Measurements from ENCODE around the gene PIGH.
"Not testable (repeated sequence)": the region's sequence is repeated elsewhere in the genome, so short reads cannot be mapped to it uniquely, and the experiment has no call there.

PIGH gene

DNA sequence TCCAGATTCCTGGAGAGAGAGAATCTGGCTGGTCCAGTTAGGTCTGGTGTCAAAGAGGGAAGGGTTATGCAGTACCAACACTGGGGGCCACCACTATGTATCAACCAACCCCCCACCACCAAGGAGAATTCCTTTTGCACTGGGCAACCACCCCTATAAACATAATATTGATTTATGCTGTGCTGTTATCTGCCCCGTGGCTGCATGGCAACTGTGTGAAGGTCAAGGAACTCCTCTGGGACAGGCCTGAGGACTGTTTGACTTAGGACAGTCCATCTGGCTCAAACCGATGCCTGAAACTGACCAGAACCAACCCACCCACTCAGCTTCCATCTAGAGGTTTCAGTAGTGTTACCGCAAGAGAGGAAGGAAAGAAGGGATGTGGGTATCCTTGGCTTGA is 46.5 kb downstream of the PIGH start:
- no peak for FAIRE-seq
- no peak for DNase-seq (ENCODE audit: low spot score)

DNA sequence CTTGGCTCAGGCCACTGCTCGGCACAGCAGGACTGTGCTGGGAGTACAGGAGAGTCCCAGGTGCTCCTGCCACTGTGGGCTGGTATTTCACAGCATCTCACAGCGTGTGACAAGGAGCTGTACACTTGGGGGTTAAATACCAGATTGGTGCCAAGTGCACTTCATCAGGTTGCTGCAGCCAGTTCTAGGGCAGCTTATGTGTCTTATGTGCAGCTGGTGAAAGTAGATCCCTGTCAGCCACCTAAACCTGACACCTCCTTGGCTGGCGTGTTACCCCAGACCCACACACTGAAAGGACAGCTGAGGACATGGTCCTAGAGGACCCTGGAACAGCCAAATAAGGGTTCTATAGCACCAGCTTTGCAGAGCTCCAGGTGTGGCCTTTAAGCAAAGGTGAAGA is 48.1 kb downstream of the PIGH start:
- no peak for FAIRE-seq
- DNase-seq (ENCODE audit: low spot score), result no peak

DNA sequence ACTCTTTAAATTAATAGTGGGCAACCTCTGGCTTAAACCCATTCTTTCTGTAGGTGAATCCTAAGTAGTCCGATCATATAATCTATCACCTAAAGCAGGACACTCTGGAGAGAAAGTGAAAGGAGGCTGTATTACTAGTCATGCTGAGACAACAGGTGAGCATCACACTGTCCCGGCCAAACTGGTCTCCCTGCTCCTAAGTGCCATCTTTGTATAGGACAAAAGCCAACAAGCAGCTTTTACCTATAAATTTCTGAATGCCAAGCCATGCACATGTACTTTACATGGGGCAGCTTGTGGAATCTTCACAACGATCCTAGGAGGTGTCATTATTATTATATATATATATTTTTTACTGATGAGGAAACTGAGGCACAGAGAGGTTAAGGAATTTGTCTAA is 48.9 kb downstream of the PIGH start:
- no peak for FAIRE-seq
- DNase-seq (ENCODE audit: low spot score), result no peak

DNA sequence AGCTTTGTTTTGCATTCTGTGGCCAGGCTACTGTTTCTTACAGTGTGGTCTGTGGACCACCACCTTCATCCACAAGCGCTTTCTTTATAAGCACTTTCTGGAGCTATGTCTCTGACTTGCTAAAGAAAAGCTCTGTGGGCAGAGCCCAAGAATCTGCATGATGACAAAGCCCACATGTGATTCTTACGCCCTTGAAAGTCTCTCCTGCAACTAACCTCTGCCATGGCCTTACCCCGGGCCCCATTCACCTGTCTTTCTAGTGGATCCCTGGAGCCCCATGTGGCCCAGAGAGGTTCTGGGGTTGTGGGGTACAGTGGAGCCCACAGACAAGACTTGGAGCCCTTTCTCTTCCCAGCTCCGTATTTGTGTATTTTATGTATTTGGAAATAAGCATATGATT is 50.3 kb downstream of the PIGH start:
- DNase-seq (ENCODE audit: low spot score), result no peak
- FAIRE-seq, result no peak

DNA sequence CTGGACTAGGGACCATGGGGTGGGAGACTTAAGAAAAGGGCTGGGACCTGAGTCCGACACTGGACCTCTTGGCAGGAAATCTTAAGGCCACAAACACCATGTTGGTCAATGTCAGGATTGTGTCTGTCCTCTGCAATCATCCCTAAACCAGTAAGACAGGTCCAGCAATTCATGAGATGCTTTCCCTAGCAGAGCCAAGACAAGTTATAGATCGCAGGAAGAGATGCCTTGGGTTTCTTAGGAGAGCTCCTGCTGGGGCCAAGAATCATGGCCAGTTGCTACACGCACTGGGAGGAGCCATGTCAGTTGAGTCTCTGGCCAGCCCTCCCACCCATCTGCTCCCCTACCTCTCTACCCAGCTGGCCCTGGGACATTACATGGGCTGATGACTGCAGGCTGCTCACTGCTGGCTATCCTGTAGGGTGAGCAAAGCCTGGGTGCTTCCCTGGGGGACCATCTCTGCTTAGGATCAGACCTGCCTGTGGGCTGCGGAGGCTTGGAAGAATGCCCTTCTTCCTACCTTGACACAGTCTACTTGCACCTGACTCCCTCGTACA is 52.8 kb downstream of the PIGH start:
- DNase-seq (ENCODE audit: low spot score), result no peak
- no peak for FAIRE-seq

DNA sequence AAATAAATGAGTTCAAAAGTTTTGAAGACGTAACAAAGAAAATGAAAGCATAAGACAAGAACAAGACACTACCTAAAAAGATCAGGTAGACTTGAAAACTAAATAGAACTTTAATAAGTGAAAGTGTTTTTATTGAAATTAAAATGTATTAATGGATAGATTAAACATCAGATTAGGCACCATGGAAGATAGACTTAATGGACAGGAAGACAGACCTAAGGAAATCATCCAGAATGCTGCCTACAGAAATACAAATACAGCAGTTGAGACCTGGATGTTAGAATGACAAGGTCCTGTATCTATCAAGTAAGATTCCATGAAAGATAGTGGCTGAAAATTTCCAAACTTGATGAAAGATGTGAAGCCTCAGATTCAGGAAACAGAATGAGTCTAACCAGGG is 55.5 kb downstream of the PIGH start:
- FAIRE-seq (no peak), DNase-seq (ENCODE audit: low spot score) (no peak)

DNA sequence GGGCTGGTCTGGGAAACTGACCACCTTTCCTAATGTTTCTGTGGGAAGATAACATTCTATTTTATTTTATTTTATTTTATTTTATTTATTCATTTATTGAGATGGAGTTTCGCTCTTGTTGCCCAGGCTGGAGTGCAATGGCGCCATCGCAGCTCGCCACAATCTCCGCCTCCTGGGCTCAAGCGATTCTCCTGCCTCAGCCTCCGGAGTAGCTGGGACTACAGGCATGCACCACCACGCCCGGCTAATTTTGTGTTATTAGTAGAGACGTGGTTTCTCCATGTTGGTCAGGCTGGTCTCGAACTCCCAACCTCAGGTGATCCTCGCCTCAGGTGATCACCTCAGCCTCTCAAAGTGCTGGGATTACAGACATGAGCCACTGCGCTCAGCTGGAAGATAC is 57.4 kb downstream of the PIGH start:
- FAIRE-seq; DNase-seq (ENCODE audit: low spot score): not testable (repeated sequence)

DNA sequence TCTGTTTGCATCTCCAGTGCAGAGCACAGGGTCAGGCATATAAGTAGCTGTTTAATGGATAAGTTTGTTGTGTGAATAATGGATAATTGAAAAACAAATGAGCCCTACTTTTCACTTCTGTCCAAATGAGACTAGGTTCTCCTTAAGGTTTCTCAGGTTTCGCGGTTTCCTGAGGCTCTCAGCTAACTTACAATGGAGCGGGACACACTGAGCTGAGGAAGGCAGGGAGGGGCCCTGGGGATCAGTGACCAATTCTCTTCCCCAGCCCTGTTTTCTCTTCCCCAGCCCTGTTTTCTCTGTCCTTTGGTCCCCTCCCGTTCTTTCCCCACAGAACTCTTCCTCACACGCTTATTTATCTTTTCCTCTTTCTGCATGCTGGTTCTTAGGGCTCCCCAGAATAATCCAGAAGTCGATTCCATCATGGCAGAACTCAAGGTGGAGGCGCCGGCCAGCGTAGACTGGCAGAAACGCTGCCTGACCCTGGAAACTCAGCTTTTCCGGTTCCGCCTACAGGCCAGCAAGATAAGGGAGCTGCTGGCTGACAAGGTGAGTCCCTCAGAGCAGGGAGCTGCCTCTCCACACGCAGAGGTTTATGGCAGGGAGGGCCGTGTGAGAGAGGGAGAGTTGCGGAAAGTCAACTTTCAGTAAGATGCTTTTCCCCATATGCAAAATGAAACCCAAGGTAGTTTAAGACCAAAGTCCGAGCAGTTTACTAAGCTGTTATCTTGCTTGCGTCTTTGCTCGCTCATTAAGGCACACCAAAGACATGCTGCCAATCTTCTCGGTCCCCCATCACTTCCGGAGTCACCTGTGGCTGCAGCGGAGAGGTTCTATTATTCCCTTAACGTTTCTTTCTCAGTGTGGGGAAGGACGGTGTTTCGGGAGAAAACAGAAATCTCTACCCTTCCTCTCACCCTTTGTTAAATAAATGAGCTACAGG is 58.4 kb downstream of the PIGH start:
- DNase-seq (ENCODE audit: low spot score) (no peak), FAIRE-seq (no peak)
